ENCODE results near the gene STXBP6. TPM values are rescaled to one million over a fixed set of nuclear protein-coding genes. Genes with fewer than 3 reads are reported as not detected.

STXBP6 gene
- total RNA-seq, 4 donors from 2014 or later = 44.1 to 120 (median 67.4) TPM

DNA sequence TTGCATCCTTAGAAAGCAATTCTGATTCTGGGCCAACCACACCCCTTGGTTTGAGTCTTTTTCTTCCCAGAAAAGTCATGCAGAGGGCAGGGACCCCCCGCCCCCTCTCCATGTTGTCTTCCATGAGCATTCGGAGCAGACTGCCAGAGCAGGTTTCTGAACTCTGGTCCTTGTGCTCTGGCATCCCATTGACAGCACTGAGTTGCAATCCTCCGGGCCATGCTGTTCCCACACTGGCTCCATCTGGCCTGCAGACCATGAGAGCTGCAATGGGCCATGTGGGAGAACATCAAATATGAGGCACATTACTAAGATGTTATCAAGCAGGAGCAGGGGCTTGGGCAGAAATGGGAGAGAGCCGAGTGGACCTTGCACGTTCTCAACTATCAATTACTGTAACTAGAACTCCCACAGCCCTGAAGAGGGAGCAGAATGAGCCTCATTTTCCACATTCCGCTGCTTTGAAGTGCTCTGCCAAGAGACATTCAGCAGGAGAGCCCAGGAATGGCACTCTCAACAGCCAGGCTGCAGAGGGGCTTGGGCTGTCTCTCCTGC lies 157.4 kb downstream of the STXBP6 start:
- no peaks in the 10 kb centered on the region for H3K9me3 ChIP-seq
- no peak overlapping the region for H3K27ac ChIP-seq
- no peak overlapping the region for H3K4me3 ChIP-seq (replicated peaks in 1 of 3)
- DNase-seq = peak; percentile 23 to 37
- H3K36me3 ChIP-seq = no peaks in the 10 kb centered on the region
- WGBS, 2 donors = 57 to 73% methylated on average over 3 to 6 of the region's 6 CpGs
- intact Hi-C loops (cut with DNase I) = no loop called here
- H3K27me3 ChIP-seq = no peaks in the 10 kb centered on the region
- TF ChIP-seq, protein P1, sequence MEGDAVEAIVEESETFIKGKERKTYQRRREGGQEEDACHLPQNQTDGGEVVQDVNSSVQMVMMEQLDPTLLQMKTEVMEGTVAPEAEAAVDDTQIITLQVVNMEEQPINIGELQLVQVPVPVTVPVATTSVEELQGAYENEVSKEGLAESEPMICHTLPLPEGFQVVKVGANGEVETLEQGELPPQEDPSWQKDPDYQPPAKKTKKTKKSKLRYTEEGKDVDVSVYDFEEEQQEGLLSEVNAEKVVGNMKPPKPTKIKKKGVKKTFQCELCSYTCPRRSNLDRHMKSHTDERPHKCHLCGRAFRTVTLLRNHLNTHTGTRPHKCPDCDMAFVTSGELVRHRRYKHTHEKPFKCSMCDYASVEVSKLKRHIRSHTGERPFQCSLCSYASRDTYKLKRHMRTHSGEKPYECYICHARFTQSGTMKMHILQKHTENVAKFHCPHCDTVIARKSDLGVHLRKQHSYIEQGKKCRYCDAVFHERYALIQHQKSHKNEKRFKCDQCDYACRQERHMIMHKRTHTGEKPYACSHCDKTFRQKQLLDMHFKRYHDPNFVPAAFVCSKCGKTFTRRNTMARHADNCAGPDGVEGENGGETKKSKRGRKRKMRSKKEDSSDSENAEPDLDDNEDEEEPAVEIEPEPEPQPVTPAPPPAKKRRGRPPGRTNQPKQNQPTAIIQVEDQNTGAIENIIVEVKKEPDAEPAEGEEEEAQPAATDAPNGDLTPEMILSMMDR (IDR thresholded peaks at IDR 0.05) = no peak
- no peak for TF ChIP-seq POLR2A (IDR thresholded peaks at IDR 0.05)
- H3K4me1 ChIP-seq = peaks cover 8 to 12% of the 10 kb centered on the region in 2 donors

DNA sequence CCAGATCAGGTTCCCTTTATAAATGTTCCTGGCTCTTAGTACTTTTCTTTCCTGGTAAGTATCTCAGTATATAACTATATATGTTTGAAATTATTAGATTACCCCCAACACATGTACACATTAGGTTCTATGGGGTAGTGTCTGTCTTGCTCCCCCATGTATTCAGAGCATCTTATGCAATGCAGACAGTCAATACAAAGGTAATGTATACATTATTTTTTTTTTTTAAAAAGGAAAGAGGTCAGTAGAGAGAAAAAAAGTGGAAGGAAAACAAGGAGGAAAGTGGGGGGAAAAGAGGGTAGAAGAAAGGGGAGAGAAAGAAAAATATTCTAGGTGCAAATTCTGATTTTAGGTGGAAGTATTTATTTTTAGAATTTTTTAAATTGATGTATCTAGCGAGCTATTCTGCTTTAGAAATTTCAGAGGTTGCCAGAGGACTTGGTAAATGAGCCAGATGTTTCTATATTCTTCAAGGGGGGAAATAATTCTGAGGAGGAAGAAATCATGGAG lies 157.9 kb downstream of the STXBP6 start:
- TF ChIP-seq, protein P1 (IDR thresholded peaks at IDR 0.05) = no peak
- no peak for TF ChIP-seq POLR2A (IDR thresholded peaks at IDR 0.05)
- no peaks in the 10 kb centered on the region for H3K27me3 ChIP-seq
- no peak for DNase-seq
- intact Hi-C loops (cut with DNase I) = no loop called here
- peaks cover 8 to 12% of the 10 kb centered on the region in 2 donors for H3K4me1 ChIP-seq
- H3K27ac ChIP-seq = no peak overlapping the region
- WGBS, 2 donors = 90 to 98% methylated on average over 1 of the region's 1 CpG
- H3K4me3 ChIP-seq (replicated peaks in 1 of 3) = no peak overlapping the region
- H3K9me3 ChIP-seq = no peaks in the 10 kb centered on the region
- H3K36me3 ChIP-seq = no peaks in the 10 kb centered on the region

DNA sequence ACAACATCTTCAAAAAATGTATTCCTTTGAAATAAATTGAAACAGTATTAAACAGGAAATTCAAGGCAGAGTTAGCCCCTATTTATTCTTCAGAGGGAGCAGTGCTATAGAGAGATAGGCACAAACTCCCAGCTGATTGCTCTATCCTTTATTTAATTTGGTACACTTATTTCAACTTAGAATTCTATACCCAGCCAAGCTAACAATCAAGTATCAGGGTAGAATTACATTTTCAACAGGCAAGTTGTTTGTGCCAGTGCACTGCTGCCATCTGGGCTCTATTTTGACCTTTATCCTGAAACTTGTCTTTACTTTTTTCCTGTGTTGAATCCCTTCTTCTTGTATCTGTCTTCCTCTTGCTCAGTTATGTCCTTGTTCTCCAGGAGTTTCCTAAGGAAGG lies 159.2 kb downstream of the STXBP6 start:
- TF ChIP-seq, protein P1 (IDR thresholded peaks at IDR 0.05) = no peak
- no peak for TF ChIP-seq POLR2A (IDR thresholded peaks at IDR 0.05)
- intact Hi-C loops (cut with DNase I) = no loop called here
- no peaks in the 10 kb centered on the region for H3K36me3 ChIP-seq
- no peaks in the 10 kb centered on the region for H3K27me3 ChIP-seq
- H3K9me3 ChIP-seq = no peaks in the 10 kb centered on the region
- no peak overlapping the region for H3K27ac ChIP-seq
- H3K4me1 ChIP-seq = peaks cover 8 to 12% of the 10 kb centered on the region in 2 donors
- H3K4me3 ChIP-seq (replicated peaks in 1 of 3) = no peak overlapping the region
- no peak for DNase-seq

- no peaks in the 10 kb centered on the region for H3K36me3 ChIP-seq
- no peak overlapping the region for H3K27ac ChIP-seq
- H3K9me3 ChIP-seq = no peaks in the 10 kb centered on the region
- no peak overlapping the region for H3K4me3 ChIP-seq (replicated peaks in 1 of 3)
- TF ChIP-seq, protein P1 (IDR thresholded peaks at IDR 0.05) = no peak
- no peak for TF ChIP-seq POLR2A (IDR thresholded peaks at IDR 0.05)
- H3K27me3 ChIP-seq = no peaks in the 10 kb centered on the region
- peak; percentile 29 to 35 for DNase-seq
- intact Hi-C loops (cut with DNase I) = no loop called here
- peaks cover 8 to 12% of the 10 kb centered on the region in 2 donors for H3K4me1 ChIP-seq
Measured at GRCh38 chr14:24889843-24890242, 160.1 kb downstream of the STXBP6 start.

GRCh38 chr14:24888532-24888931 lies 161.4 kb downstream of the STXBP6 start:
- WGBS, 2 donors = 92 to 99% methylated on average over 6 of the region's 6 CpGs
- TF ChIP-seq, protein P1 (IDR thresholded peaks at IDR 0.05) = no peak
- TF ChIP-seq POLR2A (IDR thresholded peaks at IDR 0.05) = no peak
- Histone ChIP-seq H3K36me3 (no peaks in the 10 kb centered on the region), H3K27ac (no peak overlapping the region), H3K27me3 (no peaks in the 10 kb centered on the region), H3K9me3 (no peaks in the 10 kb centered on the region), H3K4me3 (replicated peaks in 1 of 3) (no peak overlapping the region), H3K4me1 (peaks cover 8 to 12% of the 10 kb centered on the region in 2 donors)
- no peak for DNase-seq
- intact Hi-C loops (cut with DNase I) = no loop called here
